K562 (cell line): Measurements from ENCODE around the gene TICRR. TPM values are rescaled to one million over a fixed set of nuclear protein-coding genes. Genes with fewer than 3 reads are reported as not detected.

Source experiments
- FOXA3 ChIP-seq, 2 experiments: fragments of 450-650 bp in 1 of 2; sonication (generic) in 1 of 2; formaldehyde crosslinking; IDR thresholded peaks in 1 of 2; conservative IDR thresholded peaks in 1 of 2; 2 replicates each; pipeline versions ENCODE4 v1.4.0 to v1.8.0; 2020 to 2022; ENCODE audit warnings: mild to moderate bottlenecking in 2 of 2, missing genetic modification reagents in 1 of 2
- SMARCE1 ChIP-seq: fragments of 450-650 bp; IDR thresholded peaks from 2 replicates; pipeline ENCODE4 v1.7.1; 2016; ENCODE audit warnings: mild to moderate bottlenecking
- polyA plus RNA-seq, 8 experiments: library from polyadenylated mRNA; depleted of rRNA in 4 of 8; stranded (reverse) in 5 of 8; unstranded in 3 of 8; fragments of >200 nt; fragmentation: Nextera tagmentation in 2 of 8; fragmentation: Illumina TruSeq in 1 of 8; extraction: Ambion mirVana in 2 of 8; extraction: Trizol in 1 of 8; gene quantifications; 2 replicates each; pipeline versions ENCODE4 v1.2.1 to v1.2.3, GENCODE V29; 2011 to 2014; ENCODE audit warnings: inconsistent platforms in 1 of 8, missing spikeins in 1 of 8
- total RNA-seq, 7 experiments: library from RNA; depleted of rRNA in 6 of 7; stranded (reverse); fragments of >200 nt in 6 of 7; fragmentation: Illumina TruSeq in 2 of 7; extraction: Trizol in 2 of 7; gene quantifications; 2 replicates each; pipeline versions ENCODE4 v1.2.1 to v1.2.3, GENCODE V29; 2011 to 2021; ENCODE audit warnings: low replicate concordance in 1 of 7
- TF ChIP-seq, protein P1 (sequence below): fragments of 250-450 bp; sonication (Bioruptor Pico); IDR thresholded peaks from 2 replicates; pipeline ENCODE4 v1.5.0; 2021; ENCODE audit warnings: mild to moderate bottlenecking, moderate library complexity
- TF ChIP-seq, protein P2 (sequence below): sonication (generic); formaldehyde crosslinking; IDR thresholded peaks from 2 replicates; pipeline ENCODE4 v1.5.0; 2020; ENCODE audit warnings: missing genetic modification reagents
- TF ChIP-seq, protein P3 (sequence below): sonication (generic); formaldehyde crosslinking; IDR thresholded peaks from 2 replicates; pipeline ENCODE4 v1.8.0; 2022; ENCODE audit warnings: mild to moderate bottlenecking, missing genetic modification reagents
- TF ChIP-seq, protein P4 (sequence below): conservative IDR thresholded peaks from 2 replicates; pipeline ENCODE4 v1.6.1; 2011; ENCODE audit warnings: low read depth, mild to moderate bottlenecking, low read length; ENCODE audit not compliant: control insufficient read depth

Gene TICRR
- total and polyA plus RNA-seq, 9 of the 15 experiments (the other 6 are each of a cell fraction or from before 2014, with no cell fraction given): 0.84 to 22.9 (median 13.7) TPM

DNA sequence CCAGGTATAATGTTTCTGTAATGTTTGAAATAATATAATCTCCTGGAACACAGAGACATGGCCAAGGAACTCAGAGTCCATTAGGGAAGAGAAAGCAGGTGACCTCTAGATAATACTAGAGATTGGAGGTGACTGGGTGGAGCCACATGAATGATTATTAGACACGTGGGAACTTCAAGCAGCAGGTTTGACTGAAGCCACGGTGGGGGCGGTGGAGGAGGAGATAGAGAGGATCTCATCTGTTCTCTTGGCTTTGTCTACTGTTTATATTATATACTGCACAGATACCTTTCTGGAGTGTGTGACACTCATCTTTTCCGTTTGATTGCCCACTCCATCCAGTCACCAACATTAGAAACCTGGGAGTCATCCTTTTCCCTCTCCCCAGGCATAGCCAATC is 46.3 kb downstream of the TICRR start (continued):
- TF ChIP-seq, protein P1, sequence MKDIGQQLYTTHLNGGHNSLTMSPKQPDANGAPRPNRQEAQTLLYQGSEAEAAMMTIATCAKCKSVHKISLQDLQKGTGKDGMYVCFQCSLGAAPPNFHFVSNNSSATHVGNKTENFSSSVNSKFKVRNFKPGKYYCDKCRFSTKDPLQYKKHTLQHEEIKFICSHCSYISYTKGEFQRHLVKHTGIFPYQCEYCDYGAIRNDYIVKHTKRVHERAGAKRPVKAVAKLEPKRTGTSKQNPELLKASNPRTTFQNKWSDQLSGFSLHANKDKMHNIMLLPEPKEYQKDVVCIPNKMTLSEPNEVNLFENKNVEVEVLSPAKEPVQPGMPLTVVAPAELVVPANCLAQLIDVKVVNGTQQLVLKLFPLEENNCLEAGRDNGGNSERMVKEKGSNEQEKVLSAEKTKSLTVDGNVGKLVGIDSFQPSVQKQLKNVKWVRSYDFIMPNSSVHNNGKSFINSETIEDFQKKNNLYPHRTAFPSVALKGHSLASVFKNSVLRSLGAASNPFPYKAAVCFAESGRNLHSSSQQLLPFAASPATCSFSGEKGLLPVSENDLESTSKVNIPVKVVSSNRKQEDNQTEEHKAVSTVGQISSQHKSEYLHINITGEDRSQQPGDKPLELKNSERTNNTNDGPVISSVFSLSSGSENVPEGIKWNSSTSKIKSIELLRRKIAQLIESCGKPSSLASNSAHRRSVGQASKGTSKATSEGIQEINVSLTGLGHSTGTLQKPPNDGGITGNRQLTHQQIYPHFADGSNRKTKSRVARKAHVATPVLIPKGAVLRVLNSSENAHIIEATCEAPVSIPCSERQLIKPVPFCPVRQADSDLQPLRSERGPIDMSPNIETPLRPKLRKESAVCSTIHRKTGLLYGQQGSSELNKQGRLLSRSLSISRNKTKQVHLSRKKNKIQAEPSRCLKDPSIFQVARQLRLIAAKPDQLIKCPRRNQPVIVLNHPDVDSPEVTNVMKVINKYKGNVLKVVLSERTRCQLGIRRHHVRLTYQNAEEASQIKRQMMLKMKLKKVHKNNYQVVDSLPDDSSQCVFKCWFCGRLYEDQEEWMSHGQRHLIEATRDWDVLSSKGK (CRISPR knock-in tag): no peak
- TF ChIP-seq, protein P2, sequence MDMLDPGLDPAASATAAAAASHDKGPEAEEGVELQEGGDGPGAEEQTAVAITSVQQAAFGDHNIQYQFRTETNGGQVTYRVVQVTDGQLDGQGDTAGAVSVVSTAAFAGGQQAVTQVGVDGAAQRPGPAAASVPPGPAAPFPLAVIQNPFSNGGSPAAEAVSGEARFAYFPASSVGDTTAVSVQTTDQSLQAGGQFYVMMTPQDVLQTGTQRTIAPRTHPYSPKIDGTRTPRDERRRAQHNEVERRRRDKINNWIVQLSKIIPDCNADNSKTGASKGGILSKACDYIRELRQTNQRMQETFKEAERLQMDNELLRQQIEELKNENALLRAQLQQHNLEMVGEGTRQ: no peak
- TF ChIP-seq, protein P3, sequence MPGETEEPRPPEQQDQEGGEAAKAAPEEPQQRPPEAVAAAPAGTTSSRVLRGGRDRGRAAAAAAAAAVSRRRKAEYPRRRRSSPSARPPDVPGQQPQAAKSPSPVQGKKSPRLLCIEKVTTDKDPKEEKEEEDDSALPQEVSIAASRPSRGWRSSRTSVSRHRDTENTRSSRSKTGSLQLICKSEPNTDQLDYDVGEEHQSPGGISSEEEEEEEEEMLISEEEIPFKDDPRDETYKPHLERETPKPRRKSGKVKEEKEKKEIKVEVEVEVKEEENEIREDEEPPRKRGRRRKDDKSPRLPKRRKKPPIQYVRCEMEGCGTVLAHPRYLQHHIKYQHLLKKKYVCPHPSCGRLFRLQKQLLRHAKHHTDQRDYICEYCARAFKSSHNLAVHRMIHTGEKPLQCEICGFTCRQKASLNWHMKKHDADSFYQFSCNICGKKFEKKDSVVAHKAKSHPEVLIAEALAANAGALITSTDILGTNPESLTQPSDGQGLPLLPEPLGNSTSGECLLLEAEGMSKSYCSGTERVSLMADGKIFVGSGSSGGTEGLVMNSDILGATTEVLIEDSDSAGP (CRISPR knock-in tag): no peak
- TF ChIP-seq FOXA3 (CRISPR knock-in tag; conservative IDR thresholded peaks at IDR 0.05 in 1 of 2, IDR thresholded peaks at IDR 0.05 in 1 of 2) (no peak), SMARCE1 (no peak)
- TF ChIP-seq, protein P4, sequence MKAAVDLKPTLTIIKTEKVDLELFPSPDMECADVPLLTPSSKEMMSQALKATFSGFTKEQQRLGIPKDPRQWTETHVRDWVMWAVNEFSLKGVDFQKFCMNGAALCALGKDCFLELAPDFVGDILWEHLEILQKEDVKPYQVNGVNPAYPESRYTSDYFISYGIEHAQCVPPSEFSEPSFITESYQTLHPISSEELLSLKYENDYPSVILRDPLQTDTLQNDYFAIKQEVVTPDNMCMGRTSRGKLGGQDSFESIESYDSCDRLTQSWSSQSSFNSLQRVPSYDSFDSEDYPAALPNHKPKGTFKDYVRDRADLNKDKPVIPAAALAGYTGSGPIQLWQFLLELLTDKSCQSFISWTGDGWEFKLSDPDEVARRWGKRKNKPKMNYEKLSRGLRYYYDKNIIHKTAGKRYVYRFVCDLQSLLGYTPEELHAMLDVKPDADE: no peak
